Mesothelial cell of epicardium (in vitro differentiated cells): Measurements from ENCODE around the gene RAP1GAP2. TPM values are rescaled to one million over a fixed set of nuclear protein-coding genes. Genes with fewer than 3 reads are reported as not detected.

Experiments
- DNase-seq, 2 experiments: peaks; one replicate each; pipeline ENCODE4 v3.0.0; 2021; ENCODE audit warnings: low spot score in 2 of 2; ENCODE audit not compliant: unreplicated experiment in 2 of 2
- H3K27ac Mint-ChIP-seq: 2 replicates; pipeline ENCODE4 v1.8.0; 2021; ENCODE audit warnings: mixed read lengths
- H3K27me3 Mint-ChIP-seq: 2 replicates; pipeline ENCODE4 v1.8.0; 2021; ENCODE audit warnings: low read depth, mixed read lengths
- H3K36me3 Mint-ChIP-seq: 2 replicates; pipeline ENCODE4 v1.8.0; 2021; ENCODE audit warnings: mixed read lengths
- H3K4me1 Mint-ChIP-seq: 2 replicates; pipeline ENCODE4 v1.8.0; 2021; ENCODE audit warnings: mixed read lengths
- H3K4me3 Mint-ChIP-seq: 2 replicates; pipeline ENCODE4 v1.8.0; 2021; ENCODE audit warnings: mild to moderate bottlenecking, moderate library complexity, mixed read lengths
- H3K9me3 Mint-ChIP-seq: 2 replicates; pipeline ENCODE4 v1.8.0; 2021; ENCODE audit warnings: mixed read lengths
- total RNA-seq: library from RNA; stranded (reverse); gene quantifications from 3 replicates; pipeline ENCODE4 v1.2.1, GENCODE V29; 2021
- TF ChIP-seq, protein P1 (sequence below): fragments of 200-600 bp; sonication (generic); IDR thresholded peaks from one replicate; pipeline ENCODE4 v1.5.0; 2021; ENCODE audit warnings: antibody characterized with exemption; ENCODE audit not compliant: unreplicated experiment

Gene RAP1GAP2
- total RNA-seq, 1 donor from 2014 or later, result 7.1 TPM

DNA sequence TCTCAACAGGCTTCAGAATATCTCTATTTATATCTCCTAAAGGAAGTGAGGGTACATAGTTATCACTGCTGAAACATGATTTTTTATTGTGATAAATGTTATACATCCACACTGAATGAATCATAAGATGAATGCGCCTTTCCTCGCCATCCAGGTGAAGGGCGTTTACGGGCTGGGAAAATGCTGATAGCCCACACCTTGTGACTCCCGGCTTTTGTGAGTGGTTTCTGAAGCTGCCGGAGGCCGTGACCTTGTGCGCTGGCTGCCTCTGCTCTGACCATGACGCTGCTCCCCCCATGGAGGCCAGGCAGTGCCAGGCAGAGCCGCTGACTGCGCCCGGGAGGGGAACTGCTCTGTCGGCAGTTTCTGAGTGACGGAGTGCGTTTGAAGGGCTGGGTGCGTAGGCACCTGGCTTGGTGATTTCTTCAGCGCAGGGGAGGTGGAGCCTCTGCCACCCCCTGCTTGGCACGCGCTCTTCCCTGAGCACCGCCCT is 97.2 kb downstream of the RAP1GAP2 start:
- TF ChIP-seq, protein P1, sequence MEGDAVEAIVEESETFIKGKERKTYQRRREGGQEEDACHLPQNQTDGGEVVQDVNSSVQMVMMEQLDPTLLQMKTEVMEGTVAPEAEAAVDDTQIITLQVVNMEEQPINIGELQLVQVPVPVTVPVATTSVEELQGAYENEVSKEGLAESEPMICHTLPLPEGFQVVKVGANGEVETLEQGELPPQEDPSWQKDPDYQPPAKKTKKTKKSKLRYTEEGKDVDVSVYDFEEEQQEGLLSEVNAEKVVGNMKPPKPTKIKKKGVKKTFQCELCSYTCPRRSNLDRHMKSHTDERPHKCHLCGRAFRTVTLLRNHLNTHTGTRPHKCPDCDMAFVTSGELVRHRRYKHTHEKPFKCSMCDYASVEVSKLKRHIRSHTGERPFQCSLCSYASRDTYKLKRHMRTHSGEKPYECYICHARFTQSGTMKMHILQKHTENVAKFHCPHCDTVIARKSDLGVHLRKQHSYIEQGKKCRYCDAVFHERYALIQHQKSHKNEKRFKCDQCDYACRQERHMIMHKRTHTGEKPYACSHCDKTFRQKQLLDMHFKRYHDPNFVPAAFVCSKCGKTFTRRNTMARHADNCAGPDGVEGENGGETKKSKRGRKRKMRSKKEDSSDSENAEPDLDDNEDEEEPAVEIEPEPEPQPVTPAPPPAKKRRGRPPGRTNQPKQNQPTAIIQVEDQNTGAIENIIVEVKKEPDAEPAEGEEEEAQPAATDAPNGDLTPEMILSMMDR, result no peak
- Mint-ChIP-seq H3K4me1 (peaks cover 2% of the 10 kb centered on the region), H3K9me3 (no peaks in the 10 kb centered on the region), H3K4me3 (no peak overlapping the region), H3K36me3 (no peaks in the 10 kb centered on the region), H3K27ac (no peak overlapping the region), H3K27me3 (no peaks in the 10 kb centered on the region)
- no peak for DNase-seq

DNA sequence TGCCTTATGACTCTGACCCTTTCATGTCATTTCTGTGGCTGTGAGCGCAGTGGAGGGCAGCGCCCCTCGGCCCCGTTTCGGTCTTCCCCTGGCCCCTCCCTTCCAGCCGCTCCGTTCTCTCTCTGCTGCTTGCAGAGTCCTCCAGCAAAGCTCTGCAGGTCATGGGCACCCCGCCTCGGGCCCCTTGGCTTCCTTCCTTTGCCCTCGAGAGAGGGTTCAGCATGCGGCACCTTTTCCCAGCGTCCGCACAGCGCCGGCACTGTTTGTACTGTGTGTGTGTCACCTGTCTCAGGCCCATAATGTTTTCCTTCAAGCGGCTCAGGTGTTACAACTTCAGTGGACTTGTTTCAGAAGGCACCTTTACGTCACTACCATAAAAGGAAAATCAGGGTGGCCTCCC is 98.5 kb downstream of the RAP1GAP2 start:
- Mint-ChIP-seq H3K4me1 (peaks cover 2% of the 10 kb centered on the region), H3K27me3 (no peaks in the 10 kb centered on the region)
- TF ChIP-seq, protein P1, result no peak

DNA sequence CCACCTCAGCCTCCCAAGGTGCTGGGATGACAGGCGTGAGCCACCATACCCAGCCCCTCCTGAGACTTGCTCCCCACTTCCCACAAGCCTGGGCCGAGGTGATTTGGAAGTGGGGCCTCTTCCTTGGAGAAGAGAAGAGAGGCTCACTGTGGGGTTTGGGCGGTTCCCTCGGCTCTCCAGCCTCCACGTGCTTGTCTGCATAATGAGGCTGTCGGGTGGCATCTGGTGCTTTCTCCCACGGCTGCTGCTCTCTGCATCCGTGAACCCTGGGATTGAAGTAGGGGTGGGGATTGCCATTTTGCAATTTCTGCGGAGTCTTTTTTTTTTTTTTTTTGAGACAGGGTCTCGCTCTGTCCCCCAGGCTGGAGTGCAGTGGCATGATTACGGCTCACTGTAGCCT is 101.4 kb downstream of the RAP1GAP2 start:
- H3K9me3 Mint-ChIP-seq, result no peaks in the 10 kb centered on the region
- H3K4me3 Mint-ChIP-seq, result no peak overlapping the region
- TF ChIP-seq, protein P1, result no peak
- no peak for DNase-seq
- H3K27ac Mint-ChIP-seq, result no peak overlapping the region
- peaks cover 2% of the 10 kb centered on the region for H3K4me1 Mint-ChIP-seq
- H3K36me3 Mint-ChIP-seq, result no peaks in the 10 kb centered on the region
- no peaks in the 10 kb centered on the region for H3K27me3 Mint-ChIP-seq

More for the DNA sequence above, 98.5 kb downstream of the RAP1GAP2 start:
- Mint-ChIP-seq H3K36me3 (no peaks in the 10 kb centered on the region), H3K9me3 (no peaks in the 10 kb centered on the region), H3K27ac (no peak overlapping the region), H3K4me3 (no peak overlapping the region)
- DNase-seq, result no peak

DNA sequence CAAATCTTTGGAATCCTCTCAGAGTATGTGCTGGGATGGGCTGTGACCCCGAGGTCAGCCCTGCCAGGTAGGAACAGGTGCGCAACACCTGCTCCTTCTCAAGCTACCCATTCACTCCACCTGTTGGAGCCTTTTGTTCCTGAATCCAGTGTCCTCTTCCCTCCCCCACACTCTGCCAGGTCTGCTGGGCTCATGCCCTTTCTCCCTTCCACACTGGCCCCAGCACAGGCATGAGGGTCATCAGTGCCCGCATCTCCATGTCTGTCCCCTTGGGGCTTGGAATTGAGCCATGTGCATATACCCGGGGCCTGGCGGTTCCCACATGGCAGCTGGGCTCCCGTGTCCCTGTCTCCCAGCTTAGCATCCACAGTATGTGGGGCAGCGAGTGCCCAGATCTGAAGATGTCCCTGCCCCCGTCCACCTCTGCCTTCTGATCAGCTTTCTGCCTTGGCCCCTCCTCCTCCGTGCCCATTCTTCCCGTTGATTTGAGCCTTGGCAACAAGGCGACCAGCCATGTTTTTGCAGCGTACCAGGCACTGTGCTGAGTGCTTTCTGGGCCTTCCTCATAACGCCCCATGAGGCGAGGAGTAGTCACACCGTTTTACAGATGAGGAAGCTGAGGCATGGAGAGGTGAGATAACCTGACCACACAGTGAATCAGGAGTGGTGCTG is 102.2 kb downstream of the RAP1GAP2 start:
- H3K27me3 Mint-ChIP-seq, result no peaks in the 10 kb centered on the region
- H3K36me3 Mint-ChIP-seq, result no peaks in the 10 kb centered on the region
- H3K4me3 Mint-ChIP-seq, result no peak overlapping the region
- no peaks in the 10 kb centered on the region for H3K9me3 Mint-ChIP-seq
- H3K4me1 Mint-ChIP-seq, result peaks cover 2% of the 10 kb centered on the region
- no peak for DNase-seq
- TF ChIP-seq, protein P1, result no peak
- H3K27ac Mint-ChIP-seq, result no peak overlapping the region

DNA sequence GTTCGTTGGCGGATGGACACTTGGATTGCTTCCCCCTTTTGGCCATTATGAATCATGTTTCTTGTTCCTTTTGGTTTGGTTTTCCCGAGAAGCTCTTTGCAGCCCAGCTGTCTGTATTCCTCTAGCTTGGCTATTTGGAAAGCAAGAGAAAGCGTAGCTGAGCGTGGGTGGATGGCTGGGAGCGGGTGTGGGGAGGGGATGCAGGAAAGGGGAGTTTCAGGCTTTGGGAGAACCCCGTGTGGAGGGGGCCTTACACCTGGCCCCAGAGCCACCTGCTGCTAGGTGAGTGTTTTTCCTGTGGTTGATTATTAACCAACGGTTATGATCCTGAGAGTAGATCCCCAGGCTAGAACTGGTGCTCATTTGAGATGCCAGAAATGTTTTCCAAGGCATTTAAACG is 103.7 kb downstream of the RAP1GAP2 start:
- DNase-seq, result no peak
- H3K4me3 Mint-ChIP-seq, result no peak overlapping the region
- H3K36me3 Mint-ChIP-seq, result no peaks in the 10 kb centered on the region
- peaks cover under 1% of the 10 kb centered on the region for H3K4me1 Mint-ChIP-seq
- no peak overlapping the region for H3K27ac Mint-ChIP-seq
- TF ChIP-seq, protein P1, result no peak
- no peaks in the 10 kb centered on the region for H3K9me3 Mint-ChIP-seq
- H3K27me3 Mint-ChIP-seq, result no peaks in the 10 kb centered on the region

DNA sequence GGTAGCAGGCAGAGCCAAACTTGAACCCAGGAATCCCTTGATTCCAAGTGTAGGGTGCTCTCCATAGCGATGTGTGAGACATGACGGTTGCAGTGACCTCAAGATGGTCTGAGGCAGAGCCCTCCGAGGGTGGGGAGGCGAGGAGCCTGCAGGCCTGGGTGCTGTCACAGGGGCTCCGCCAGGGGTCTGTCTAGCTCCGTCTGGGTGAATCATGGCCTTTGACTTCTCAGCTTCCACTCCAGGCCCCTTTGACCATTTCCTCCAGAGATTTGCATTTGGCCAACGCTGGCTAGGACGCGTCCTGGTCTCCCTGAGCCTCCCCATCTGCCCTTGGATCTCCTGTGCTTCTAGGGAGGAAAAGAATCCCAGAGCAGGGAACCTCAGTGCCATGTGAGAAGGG is 104.6 kb downstream of the RAP1GAP2 start:
- no peak for DNase-seq
- TF ChIP-seq, protein P1, result no peak
- Mint-ChIP-seq H3K9me3 (no peaks in the 10 kb centered on the region), H3K27me3 (no peaks in the 10 kb centered on the region), H3K27ac (no peak overlapping the region), H3K4me3 (no peak overlapping the region), H3K4me1 (peaks cover 6% of the 10 kb centered on the region), H3K36me3 (no peaks in the 10 kb centered on the region)
